Stimulated activated naive CD8-positive, alpha-beta T cell treated with anti-CD3 and anti-CD28 coated beads, Interleukin-15, amount 100 ng/mL, for 72 hours (primary cell): ENCODE measurements around the gene ICE1.

Experiments used
- ATAC-seq: fragments of 150-1000 bp; cut with Tn5 transposase; 2 replicates; pipeline ENCODE4 v1.10.0; 2021; ENCODE audit warnings: mild to moderate bottlenecking, moderate library complexity
- DNase-seq, 2 donors: peaks; one replicate each; pipeline ENCODE4 v3.0.0; 2021 to 2022
- H3K27ac Mint-ChIP-seq, 2 donors: one replicate each; pipeline ENCODE4 v1.8.0; 2022; ENCODE audit warnings: mild to moderate bottlenecking in 2 of 2, mixed read lengths in 2 of 2, moderate library complexity in 2 of 2
- H3K27me3 Mint-ChIP-seq: one replicate; pipeline ENCODE4 v1.8.0; 2022; ENCODE audit warnings: mixed read lengths
- H3K4me1 Mint-ChIP-seq: one replicate; pipeline ENCODE4 v1.8.0; 2022; ENCODE audit warnings: mild to moderate bottlenecking, mixed read lengths
- H3K4me3 Mint-ChIP-seq, 2 donors: one replicate each; pipeline ENCODE4 v1.8.0; 2022; ENCODE audit warnings: mild to moderate bottlenecking in 2 of 2, mixed read lengths in 2 of 2, moderate library complexity in 1 of 2
- H3K9me3 Mint-ChIP-seq, 2 donors: one replicate each; pipeline ENCODE4 v1.8.0; 2022; ENCODE audit warnings: mixed read lengths in 2 of 2

The ICE1 gene

DNA sequence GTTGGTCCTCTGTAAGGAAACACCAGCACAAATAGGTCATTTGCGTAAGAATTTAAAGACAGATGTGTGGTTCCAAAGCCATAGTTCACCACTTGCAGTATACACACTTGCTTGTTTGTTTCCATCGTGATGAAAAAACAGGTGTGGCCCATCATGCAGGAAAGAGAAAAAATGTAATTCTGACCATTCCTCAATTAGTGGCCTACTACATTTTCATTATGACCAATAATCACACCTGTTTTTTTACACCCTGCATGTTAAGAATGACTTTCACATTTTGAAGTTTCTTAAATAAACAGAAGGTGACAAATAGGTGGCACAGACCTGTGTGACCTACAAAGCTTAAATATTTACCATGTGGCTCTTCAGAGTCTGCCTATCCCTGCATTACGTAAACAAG lies 2.2 kb upstream of the ICE1 start:
- Mint-ChIP-seq H3K4me1 (peaks cover 18% of the 10 kb centered on the region), H3K4me3 (peak overlapping the region in 1 of 2 donors; percentile 93), H3K27me3 (no peaks in the 10 kb centered on the region)

DNA sequence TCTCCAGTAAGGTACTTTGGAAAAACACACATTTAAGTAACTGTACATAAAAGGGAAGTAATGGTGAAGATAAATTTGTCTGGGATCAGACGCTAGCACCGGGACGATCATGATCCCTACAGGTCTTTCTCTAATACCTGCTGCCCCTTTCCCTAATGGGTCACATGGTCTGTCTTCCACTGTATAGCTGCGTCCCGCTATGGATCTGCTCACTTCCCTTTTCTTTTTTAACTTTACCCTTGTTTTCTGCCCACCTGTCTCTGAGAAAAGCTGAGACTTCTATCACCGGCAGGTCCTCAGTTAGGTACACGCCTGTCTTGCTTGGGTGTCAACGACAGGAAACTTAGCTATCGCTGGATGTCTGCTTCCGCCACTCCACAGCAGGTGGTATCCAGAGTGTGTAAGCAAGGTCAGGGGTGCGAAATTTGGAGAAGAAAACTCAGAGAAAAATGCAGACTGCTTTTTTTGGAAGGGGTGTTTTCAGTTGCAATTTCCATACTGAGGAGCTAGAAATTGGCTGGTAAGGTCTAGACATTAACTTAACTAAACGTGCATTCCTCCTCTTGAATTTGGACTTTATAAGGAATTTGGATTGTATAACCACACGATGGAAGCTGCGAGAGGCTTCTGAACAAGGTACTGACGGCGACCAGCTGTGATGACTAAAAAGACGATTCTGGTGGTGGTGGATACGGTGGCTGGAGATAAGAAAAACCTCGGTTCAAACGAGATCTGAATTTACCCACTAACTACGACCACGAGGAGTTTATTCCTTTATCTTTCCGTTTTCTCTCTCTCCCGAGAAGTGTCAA lies 1.1 kb upstream of the ICE1 start:
- Mint-ChIP-seq H3K9me3 (no peaks in the 10 kb centered on the region), H3K4me1 (peaks cover 18% of the 10 kb centered on the region), H3K27me3 (no peaks in the 10 kb centered on the region), H3K4me3 (peak overlapping the region in 1 of 2 donors; percentile 93), H3K27ac (peak overlapping the region; percentile 94 to 98)
- DNase-seq (peak in 1 of 2 donors; percentile 22), ATAC-seq (peak; percentile 1)

More for the DNA sequence above, 2.2 kb upstream of the ICE1 start:
- Mint-ChIP-seq H3K9me3 (no peaks in the 10 kb centered on the region), H3K27ac (no peak overlapping the region)
- no peak for ATAC-seq
- no peak for DNase-seq

DNA sequence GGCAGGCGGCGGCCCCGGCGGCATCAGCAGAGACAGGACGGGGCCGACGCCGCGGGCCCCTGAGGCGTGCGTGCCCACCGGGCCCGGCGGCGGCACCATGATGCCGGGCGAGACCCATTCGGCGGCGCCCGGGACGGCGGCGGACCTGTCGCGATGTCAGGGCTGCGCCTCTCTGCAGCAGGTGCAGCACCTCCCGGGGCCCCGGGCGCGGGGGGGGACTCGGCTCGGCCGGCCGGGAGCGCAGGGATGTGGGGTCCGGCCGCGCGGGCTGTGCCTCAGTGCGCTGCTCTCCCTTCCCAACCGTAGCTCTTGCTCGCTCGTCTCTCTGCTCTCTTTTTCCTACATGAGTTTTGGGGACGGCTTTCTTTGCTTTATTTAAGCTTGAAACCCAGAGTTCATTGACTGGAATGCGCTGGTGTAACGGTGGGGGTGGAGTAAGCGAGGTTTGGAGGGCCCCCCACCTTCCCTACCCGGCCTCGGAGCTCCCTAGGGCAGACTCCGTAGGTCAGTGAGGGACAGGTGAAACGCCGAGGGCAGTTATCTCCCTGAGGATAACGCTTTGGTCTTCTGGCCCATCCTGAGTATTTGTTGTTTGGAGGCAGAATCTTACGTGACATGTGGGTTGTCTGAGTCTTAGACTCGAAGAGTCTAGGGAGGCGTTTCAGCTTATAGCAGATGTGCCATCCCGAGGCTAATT lies 490 bp downstream of the ICE1 start:
- peak; percentile 26 for ATAC-seq
- H3K27me3 Mint-ChIP-seq, result no peaks in the 10 kb centered on the region
- H3K9me3 Mint-ChIP-seq, result no peaks in the 10 kb centered on the region
- H3K27ac Mint-ChIP-seq, result peak overlapping the region; percentile 94 to 98
- no peak for DNase-seq
- peaks cover 22% of the 10 kb centered on the region for H3K4me1 Mint-ChIP-seq
- peak overlapping the region in 1 of 2 donors; percentile 93 for H3K4me3 Mint-ChIP-seq

DNA sequence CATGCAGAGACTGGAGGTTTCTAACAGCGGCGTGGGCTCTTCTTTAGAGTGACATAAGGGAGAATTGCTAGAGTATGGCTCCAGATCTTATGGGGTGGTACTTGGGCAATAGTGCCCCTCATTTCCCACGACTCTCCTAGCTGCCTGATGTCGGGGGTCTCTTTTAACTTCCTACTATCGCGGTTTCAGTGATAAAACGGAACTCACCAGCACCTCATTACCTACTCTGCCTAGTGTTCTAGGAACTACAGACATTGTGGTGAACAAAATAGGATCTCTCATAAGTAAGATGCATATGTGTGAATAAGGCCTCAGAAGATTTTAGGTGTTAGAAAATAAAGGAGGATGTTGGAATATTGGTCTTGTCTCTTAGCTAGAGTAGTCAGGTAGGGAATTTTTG lies 1.1 kb downstream of the ICE1 start:
- H3K4me3 Mint-ChIP-seq, result no peak overlapping the region
- no peak for ATAC-seq
- no peaks in the 10 kb centered on the region for H3K27me3 Mint-ChIP-seq
- peaks cover 25% of the 10 kb centered on the region for H3K4me1 Mint-ChIP-seq
- no peaks in the 10 kb centered on the region for H3K9me3 Mint-ChIP-seq
- no peak for DNase-seq
- no peak overlapping the region for H3K27ac Mint-ChIP-seq

DNA sequence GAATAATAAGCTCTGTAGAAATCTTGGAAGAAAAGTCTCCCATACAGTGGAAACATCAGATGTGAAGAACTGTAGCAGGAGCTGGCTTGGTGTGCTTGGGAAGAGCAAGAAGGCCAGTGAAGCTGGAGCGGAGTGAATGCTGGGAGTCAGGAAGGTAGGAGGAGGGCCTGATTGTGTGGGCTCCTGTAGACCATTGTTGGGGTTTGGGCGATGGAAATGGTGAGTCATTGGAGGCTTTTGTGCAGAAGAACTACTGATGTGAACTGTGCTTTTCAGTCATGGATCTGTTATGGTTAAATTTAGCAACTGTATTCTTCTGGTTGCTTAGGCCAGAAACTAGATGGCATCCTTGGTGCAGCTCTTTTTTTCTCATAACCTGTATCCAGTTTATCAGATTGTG lies 2.3 kb downstream of the ICE1 start:
- H3K27ac Mint-ChIP-seq, result no peak overlapping the region
- no peak overlapping the region for H3K4me3 Mint-ChIP-seq
- peaks cover 23% of the 10 kb centered on the region for H3K4me1 Mint-ChIP-seq
- ATAC-seq (no peak), DNase-seq (peak in 1 of 2 donors; percentile 41)
- no peaks in the 10 kb centered on the region for H3K27me3 Mint-ChIP-seq
- no peaks in the 10 kb centered on the region for H3K9me3 Mint-ChIP-seq

DNA sequence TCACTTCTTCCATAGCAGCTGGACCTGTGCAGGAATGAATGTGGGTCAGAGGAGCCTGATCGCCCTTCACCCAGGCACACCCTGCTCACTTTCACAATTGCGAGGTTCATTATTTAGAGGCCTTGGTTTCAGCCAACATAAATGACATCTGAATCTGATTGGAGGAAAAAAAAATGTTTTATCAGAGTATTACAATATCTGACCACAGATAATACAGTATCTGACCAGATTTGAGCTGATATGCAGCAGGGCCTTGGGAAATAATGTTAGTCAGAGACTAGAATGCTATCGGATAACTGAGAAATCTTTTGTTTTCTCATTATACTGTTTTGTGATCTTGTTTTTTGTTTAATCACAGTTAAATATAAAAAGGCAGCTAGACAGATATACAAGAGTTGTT lies 7.7 kb downstream of the ICE1 start:
- Mint-ChIP-seq H3K27me3 (no peaks in the 10 kb centered on the region), H3K4me3 (no peak overlapping the region), H3K27ac (no peak overlapping the region), H3K9me3 (no peaks in the 10 kb centered on the region), H3K4me1 (peaks cover 50% of the 10 kb centered on the region)
- no peak for ATAC-seq
- DNase-seq, result no peak

DNA sequence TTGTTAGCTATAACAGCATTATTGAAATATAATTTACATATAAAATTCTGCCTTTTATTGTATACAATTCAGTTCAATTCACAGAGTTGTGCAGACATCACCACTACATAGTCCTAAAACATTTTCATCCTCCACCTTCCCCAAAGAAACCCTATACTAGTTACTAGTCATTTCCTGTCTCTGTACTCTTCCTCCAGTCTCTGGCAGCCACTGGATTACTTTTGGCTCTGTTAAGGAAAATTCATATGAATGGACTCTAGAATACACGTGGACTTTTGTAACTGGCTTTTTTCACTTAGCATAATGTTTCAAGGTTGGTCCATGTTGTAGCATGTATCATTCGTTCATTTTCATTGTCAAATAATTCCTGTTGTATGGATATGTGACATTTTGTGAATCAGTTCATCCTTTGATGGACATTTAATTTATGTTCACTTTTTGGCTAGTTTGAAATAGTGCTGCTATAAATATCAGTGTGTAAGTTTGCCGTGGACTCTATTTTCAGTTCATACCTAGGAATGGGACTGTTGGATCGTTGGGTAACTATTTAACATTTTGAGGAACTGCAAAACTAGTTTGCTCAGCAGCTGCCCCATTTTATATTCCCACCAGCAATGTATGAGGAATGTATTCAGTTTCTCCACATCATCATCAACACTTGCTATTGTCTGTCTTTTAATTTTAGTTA lies 9.7 kb downstream of the ICE1 start:
- Mint-ChIP-seq H3K27ac (no peak overlapping the region), H3K9me3 (no peaks in the 10 kb centered on the region), H3K4me1 (peaks cover 55% of the 10 kb centered on the region), H3K4me3 (no peak overlapping the region), H3K27me3 (no peaks in the 10 kb centered on the region)
- DNase-seq (no peak), ATAC-seq (no peak)

DNA sequence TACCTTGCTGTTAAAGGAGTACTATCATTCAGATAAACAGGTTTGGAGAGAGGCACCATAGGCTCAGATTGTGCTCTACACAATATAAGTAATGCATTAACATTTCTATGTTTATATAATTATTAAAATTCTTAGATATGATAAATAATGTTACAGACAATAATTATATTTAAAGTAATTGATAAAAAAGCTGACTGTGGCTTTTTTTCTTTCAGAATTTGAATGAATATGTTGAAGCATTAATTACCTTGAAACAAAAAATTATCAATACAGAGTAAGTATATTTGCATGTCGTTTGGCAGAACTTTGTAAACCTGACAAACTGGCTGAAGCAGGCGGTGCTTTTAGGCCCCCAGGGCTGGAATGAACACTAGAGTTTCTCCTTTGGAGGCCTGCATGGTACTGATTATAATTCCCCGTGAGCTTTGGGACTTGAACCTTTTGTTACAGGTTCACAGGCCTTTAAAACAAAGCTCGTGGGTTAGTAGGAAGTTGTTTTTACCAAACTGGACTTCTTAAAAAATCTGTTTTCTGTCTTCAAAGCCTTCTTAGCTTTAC lies 13.8 kb downstream of the ICE1 start:
- DNase-seq (no peak), ATAC-seq (no peak)
- no peak overlapping the region for H3K27ac Mint-ChIP-seq
- no peaks in the 10 kb centered on the region for H3K27me3 Mint-ChIP-seq
- H3K4me1 Mint-ChIP-seq, result peaks cover 42% of the 10 kb centered on the region
- no peaks in the 10 kb centered on the region for H3K9me3 Mint-ChIP-seq
- no peak overlapping the region for H3K4me3 Mint-ChIP-seq

DNA sequence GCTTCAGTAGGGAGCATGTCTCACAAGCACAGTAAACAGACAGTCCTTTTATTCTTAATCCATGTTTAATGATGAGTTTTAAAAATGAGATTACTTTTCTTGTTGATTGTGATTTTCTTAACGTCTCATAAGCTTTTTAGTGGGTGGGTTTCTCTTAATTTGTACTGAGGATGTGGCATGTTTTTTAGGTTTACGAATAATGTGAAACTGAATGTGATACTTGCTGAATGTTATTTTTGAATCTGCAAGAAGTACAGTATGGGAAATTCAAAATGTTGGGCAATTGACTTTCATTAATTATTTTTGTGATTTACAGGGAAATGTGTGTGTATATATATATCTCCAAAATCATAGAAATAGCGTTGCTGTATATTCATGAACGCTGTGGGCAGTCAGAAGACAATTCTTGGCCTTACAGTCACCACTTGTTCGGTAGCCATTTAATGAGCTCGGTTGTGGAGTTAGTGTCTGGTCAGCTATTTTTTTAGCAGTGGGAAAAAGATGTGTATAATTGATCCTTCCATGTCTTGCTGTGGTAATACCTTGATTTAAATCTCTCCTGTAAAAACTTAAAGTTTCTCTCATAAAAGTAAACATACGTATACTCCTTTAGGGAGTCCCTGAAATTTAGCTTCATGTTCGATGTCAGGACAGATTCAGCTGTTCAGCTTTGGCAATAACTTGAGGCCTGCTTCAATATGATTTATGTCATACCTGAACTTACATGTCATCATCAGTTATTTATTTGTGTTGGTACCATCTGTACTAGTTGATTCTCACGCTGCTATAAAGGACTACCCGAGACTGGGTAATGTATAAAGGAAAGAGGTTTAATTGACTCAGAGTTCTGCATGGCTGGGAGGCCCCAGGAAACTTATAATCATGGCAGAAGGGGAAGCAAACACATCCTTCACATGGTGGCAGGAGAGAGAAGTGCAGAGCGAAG lies 15.0 kb downstream of the ICE1 start:
- Mint-ChIP-seq H3K4me3 (peak overlapping the region; percentile 26 to 29), H3K27ac (peak overlapping the region; percentile 78 to 83), H3K27me3 (no peaks in the 10 kb centered on the region), H3K4me1 (peaks cover 30% of the 10 kb centered on the region), H3K9me3 (no peaks in the 10 kb centered on the region)
- DNase-seq (no peak), ATAC-seq (no peak)

DNA sequence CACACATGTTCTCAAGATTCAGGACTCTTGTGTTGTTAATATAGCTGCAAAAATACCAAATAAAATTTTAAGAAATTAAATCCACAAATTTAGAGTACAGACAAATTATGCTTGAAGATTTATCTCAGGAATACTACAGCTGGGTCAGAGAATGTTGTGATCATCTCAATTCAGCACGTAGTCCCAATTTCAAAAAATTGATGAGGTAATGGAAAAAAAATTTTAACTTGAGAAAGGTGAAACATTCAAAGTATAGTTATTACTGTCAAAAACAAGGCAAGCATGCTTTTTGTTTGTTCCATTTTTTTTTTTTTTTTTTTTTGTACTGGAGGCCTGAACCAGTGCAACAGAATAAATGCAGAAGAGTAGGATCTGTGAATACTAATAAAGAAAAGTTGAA lies 29.4 kb downstream of the ICE1 start:
- H3K27me3 Mint-ChIP-seq, result no peaks in the 10 kb centered on the region
- H3K27ac Mint-ChIP-seq, result no peak overlapping the region
- ATAC-seq (no peak), DNase-seq (no peak)
- H3K9me3 Mint-ChIP-seq, result no peaks in the 10 kb centered on the region
- H3K4me1 Mint-ChIP-seq, result peaks cover 4% of the 10 kb centered on the region
- H3K4me3 Mint-ChIP-seq, result no peak overlapping the region

DNA sequence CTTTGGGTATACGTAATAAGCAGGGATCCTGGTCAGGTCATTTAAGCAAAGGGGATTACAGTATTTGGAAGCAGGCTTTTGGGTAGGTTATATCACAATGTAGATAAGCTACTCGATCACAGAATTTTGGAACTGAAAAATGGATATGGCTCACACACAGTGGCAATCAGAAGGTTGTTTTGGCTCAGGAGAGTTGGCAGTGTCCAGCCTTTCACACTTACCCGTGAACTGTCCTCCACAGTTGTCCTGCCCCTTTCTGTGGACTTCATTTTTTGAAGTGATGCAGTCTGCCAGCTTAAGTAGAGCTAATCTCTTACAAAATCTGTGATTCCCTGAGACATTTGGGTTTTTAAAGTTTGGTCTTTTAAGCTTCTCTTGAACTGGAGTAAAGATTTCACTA lies 30.7 kb downstream of the ICE1 start:
- H3K27ac Mint-ChIP-seq, result no peak overlapping the region
- H3K9me3 Mint-ChIP-seq, result no peaks in the 10 kb centered on the region
- H3K27me3 Mint-ChIP-seq, result no peaks in the 10 kb centered on the region
- DNase-seq (no peak), ATAC-seq (no peak)
- H3K4me3 Mint-ChIP-seq, result no peak overlapping the region
- H3K4me1 Mint-ChIP-seq, result peaks cover 4% of the 10 kb centered on the region

DNA sequence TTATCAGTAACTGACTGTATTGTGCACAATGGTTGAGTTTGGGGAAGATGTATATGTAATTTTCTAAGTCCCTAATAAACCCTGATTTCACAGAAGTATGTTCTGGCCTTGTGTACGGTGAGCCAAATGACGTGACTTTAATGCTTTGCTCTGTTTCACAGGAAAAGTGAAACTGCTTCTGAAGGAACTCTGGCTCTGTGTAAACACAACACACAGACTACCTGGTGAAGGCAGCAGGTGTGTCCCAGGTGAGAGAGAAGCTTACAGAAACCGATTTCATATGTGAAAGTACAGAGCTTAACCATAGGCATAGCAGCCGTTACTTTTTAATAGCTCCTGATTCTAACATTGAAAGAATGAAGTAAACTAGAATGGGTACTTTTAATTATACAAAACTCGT lies 31.9 kb downstream of the ICE1 start:
- H3K27ac Mint-ChIP-seq, result no peak overlapping the region
- no peaks in the 10 kb centered on the region for H3K27me3 Mint-ChIP-seq
- DNase-seq (no peak), ATAC-seq (no peak)
- no peaks in the 10 kb centered on the region for H3K9me3 Mint-ChIP-seq
- peaks cover 1% of the 10 kb centered on the region for H3K4me1 Mint-ChIP-seq
- H3K4me3 Mint-ChIP-seq, result no peak overlapping the region

DNA sequence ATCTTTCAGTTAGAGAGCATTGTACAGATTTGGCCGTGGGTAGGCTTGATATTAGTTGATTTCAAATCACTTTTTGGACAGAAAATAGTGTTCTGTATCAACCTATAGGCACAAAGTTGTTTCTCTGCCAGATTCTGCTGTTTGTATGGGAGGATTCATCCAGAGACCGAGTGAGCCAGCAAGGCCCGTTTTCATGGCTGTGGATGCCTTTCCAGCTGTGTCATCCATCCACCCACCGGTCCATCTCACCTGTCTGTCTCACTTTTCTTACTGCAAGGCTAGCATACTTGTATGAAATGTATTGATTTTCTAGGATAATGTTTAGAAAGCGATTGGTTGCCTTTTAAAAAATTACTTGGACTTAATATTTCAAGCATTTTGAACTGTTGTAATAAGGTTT lies 34.4 kb downstream of the ICE1 start:
- DNase-seq, result no peak
- H3K9me3 Mint-ChIP-seq, result no peaks in the 10 kb centered on the region
- H3K27ac Mint-ChIP-seq, result no peak overlapping the region
- no peak for ATAC-seq
- no peak overlapping the region for H3K4me3 Mint-ChIP-seq
- H3K4me1 Mint-ChIP-seq, result no peaks in the 10 kb centered on the region
- H3K27me3 Mint-ChIP-seq, result no peaks in the 10 kb centered on the region

DNA sequence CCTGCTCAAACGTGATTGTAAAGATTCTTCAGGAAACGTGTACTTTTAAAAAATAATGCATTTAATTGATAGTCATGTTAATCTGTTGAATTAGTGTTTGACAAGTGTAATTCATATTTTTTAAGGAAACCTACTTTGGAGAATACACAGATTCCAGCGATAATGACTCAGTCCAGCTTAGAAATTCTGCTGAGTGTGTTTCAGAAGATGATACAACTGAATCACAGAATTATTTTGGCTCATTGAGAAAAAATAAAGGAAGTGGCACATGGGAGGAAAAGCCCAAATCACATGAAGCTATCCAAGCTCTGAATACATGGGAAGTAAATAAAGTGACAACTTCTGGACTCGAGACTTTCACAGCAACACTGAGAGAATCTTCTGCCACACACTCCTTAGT lies 37.8 kb downstream of the ICE1 start:
- no peak overlapping the region for H3K4me3 Mint-ChIP-seq
- H3K4me1 Mint-ChIP-seq, result peaks cover 4% of the 10 kb centered on the region
- no peak overlapping the region for H3K27ac Mint-ChIP-seq
- DNase-seq (no peak), ATAC-seq (no peak)
- no peaks in the 10 kb centered on the region for H3K27me3 Mint-ChIP-seq
- no peaks in the 10 kb centered on the region for H3K9me3 Mint-ChIP-seq

DNA sequence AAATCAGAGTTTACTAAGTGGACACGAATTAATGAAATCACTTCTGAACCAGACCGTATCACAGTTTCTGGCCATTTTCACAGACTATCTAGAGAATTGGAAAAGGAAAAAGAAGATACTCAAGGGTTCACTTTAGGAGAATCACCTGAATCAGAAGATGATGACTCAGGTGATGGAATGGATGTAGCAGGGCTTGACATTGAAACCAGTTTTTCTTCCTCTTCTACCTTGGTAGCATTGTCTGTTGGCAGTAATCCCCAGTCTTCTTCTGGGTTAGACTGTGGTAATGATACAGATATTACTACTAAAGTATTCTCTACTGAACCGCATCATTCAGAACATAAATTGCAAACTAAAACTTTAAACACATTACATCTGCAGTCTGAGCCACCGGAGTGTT lies 38.5 kb downstream of the ICE1 start:
- no peaks in the 10 kb centered on the region for H3K9me3 Mint-ChIP-seq
- H3K4me1 Mint-ChIP-seq, result peaks cover 4% of the 10 kb centered on the region

More for the DNA sequence above, 38.5 kb downstream of the ICE1 start:
- peak overlapping the region in 1 of 2 donors; percentile 73 for H3K27ac Mint-ChIP-seq
- DNase-seq (no peak), ATAC-seq (no peak)
- H3K4me3 Mint-ChIP-seq, result no peak overlapping the region
- H3K27me3 Mint-ChIP-seq, result no peaks in the 10 kb centered on the region
